HG03064 (cell line): ENCODE data around the gene NEU4.
"Not testable (repeated sequence)": the region's sequence is repeated elsewhere in the genome, so short reads cannot be mapped to it uniquely, and the experiment has no call there.

Source experiments
- ATAC-seq: cut with Tn5 transposase; IDR thresholded peaks from one replicate; pipeline ENCODE4 v1.9.1; 2021; ENCODE audit warnings: low read depth; ENCODE audit not compliant: unreplicated experiment

Gene NEU4

DNA sequence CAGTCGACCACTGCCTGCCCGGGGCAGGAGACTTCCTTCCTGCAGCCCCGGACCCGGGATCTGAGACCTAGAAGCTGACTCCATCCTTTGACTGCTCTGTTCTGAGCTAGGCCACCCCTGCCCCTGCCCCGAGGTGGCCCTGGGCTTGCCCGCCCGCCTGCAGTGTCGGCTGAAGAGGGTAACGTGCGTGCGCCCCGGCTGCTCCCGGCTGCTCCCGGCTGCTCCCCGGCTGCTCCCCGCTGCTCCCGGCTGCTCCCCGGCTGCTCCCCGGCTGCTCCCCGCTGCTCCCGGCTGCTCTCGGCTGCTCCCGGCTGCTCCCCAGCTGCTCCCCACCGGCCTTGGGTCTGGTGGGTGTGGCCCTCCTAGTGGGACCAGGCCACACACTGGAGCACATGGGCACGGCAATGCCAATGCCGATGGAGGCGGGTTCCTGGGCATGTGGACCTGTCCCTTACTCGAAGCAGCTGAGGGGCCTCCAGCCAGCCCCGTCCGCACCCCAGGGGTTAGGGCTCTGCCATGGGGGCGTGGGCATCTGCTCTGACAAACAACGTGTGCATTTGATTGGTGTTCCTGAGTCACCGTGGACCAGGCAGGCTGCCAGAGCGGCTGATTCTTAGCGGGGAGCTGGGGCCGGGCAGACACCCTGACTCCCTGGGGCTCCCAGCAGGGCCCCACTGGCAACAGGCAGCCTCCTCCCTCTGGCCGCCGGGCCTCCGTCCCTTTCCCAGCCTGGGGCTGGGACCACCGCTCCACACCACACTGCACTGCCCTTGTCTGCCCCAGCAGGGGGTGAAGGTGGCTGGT lies 34.4 kb upstream of the NEU4 start:
- ATAC-seq: no peak

DNA sequence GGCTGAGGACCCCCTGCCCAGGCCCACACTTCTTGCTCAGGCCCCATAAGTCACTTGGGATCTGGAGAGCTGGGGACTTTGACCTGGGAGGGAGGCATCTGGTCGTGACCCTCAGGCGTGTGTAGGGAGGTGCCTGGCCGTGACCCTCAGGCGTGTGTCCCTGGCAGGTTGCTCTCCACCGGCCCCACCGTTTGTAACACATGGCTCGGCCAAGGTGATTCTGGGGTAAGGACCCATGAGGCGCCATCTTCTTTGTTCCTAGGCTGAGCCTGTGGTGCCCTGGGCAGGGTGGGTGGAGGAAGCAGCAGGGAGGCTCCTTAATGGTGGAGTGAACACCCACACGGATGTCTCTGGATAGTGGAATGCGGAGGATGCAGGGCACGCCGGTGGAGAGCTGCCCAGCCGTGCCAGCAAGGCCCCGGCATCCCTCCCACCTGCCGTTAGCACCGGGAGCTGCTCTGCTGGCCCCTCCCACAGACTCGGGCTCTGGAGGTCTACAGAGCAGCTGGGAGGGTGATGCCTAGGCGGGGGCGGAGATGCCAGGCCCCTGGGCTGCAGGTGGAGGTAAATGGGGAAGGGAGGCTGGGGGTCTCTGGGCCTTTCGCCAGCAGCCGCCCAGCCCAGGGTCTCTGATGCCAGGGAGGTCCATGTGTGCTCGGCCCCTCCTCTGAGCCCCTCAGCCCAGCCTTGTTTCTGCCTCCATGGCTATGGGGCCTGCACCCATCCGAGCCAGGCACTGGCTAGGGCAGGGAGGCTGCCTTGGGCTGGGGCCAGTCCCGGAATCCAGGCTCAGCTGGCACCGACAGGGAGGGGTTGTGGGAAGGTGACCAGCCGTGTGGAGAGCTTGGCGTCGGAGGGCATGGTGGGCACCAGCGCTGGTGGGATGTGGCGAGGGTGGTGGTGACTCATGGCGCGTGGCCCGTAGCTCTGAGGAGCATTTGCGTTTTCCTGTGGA lies 33.5 kb upstream of the NEU4 start:
- no peak for ATAC-seq

DNA sequence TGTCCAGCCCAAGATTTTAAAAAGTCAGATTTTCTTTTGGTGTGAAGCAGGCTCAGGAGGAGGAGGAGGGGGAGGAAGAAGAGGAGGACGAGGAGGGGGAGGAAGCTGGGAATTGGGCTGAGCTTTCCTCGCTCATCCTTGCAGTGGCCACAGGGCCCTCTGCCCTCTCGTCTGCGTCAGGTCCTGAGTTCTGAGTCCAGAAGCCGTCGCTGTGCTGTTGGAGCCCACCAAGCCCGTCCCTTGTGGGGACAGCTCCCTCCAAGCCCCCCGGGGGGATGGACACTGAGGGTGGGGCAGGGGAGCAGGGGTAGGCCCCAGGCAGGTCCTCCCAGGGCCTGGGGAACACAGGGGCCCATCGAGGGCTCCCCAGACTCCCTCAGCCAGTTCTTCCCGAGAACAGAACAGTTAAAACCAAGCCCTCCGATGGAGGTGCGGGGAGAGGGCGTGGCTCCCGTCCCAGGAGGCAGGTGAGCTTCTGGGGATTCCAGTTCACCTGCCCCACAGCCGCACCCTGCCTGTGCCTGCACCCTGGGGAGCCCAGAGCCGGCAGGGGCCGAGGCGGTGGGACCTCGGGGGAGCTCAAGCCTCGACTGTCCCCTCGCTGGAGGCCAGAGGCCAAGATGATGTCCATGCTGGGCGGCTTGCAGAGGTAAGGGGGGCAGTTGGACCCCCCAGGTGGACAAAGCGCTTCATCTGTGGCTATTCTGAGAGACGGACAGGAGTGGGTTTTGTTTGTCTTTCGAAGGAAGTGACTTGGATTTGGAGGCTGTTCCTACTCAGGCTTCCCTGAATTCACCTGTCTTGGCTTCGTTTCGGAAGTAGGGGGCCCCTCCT lies 32.4 kb upstream of the NEU4 start, which contains the start of gene GAL3ST2:
Gene GAL3ST2, plus strand, starts transcription at position 487 of the 834 bp plus-strand sequence. Its CDS starts 134 bp downstream, at position 621.
- ATAC-seq: no peak

DNA sequence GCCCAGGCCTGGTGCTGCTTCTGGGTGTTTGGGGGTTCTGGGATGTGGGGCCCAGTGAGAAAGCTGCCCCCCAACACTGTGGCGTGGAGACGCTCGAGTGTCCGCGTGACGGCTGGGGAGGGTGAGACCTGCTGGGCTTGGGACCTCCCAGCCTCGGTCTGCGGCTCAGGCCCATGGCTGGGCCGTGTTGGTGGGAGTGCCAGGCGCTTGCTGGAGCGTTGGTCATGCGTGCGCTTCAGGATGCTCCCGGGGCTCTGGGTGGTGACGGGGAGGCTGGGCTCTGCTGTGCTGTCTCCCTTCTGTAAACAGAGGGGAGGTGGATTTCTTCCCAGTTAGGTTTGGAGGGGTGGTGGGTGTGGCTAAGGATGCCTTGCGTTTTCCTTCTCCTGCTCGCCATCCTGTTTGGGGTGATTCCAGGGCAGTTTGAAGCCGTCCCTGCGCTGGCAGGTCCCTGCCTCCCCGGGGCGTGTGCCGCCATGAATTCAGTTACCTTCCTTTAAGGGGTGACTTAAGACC lies 31.8 kb upstream of the NEU4 start:
- no peak for ATAC-seq

DNA sequence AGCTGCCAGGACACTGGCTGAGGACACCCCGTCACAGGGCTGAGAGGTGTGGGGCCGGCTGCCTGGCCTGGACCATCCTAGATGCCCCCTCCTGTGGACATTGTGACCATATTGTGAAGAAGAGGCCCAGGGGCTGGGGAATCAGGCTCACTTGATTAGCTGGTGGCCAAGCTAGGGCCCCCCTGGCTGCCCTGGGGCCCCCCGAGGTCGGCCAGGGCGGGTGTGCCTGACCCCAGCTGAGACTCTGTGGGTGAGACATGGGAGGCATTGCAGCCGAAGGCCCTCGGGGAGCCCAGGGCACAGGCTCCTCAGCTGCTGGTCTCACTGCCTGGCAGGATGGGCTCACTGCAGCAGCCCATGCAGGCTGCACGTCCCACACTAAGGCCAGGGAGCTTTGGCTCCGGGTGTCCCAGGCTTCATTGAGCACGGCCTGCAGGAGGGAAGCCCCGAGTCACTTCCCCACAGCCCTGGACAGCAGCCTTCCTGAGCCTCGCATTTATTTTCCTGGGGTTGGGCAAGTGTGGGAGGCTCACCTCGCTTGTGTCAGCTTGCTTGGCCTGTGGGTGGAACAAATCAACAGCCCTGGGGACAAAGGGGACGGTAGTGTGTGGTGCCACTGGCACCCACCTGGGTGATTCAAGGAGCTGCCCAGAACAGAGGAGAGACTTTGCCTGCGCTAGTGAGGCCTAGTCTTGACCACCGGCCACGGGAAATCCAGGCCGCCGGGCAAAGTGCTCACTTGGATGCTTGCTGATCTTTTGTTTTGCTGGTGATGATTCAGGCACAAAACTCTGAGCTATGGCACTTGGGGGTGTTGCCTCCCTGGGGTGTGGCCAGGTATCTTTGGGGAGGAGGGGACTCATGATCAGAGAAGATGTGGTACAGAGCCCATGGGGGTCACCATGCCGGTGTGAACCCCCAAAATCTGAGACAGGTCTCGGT lies 31.0 kb upstream of the NEU4 start:
- ATAC-seq: no peak

DNA sequence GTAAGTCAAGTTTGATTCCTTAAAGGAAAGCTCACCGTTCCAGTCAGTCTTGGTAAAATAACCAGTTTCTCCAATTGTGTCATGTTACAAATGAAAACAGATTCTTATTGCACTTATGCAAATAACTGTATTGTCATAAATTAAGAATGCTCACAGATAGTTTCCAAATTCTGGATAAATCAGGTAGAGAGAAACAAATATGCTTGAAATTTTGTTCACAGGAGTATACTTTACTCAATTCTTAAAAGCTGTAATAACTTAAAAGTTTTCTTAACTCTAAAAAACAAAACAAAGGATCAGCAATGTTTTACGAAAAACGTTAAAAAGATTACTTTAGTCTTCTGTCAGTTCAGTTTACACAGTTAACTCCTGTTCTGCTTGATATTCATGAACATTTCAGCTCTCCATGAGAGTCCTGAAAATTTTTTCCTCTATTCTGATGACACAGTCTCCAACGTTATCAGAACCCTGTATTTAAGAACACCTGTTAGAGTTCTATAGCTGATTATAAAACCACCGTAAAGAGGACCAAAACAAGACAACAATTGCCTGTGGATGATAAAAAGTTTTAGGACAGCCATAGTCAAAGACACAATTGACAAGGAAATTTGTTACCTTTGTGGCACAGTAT lies 27.9 kb upstream of the NEU4 start:
- no peak for ATAC-seq

DNA sequence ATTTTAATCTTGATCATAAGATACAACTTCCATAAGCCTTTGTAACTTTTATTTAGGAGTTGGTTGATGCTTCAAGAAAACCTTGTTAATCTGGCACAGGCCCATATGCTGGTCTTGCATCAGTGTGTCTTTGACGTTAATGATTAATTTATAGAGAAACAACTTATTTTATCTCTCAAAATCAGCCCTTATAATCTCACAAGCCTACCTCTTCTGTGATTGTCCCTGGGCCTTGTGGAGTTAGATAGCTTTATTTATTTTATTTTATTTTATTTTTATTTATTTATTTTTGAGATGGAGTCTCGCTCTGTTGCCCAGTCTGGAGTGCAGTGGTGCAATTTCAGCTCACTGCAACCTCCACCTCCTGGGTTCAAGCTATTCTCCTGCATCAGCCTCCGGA lies 26.9 kb upstream of the NEU4 start:
- not testable (repeated sequence) for ATAC-seq

DNA sequence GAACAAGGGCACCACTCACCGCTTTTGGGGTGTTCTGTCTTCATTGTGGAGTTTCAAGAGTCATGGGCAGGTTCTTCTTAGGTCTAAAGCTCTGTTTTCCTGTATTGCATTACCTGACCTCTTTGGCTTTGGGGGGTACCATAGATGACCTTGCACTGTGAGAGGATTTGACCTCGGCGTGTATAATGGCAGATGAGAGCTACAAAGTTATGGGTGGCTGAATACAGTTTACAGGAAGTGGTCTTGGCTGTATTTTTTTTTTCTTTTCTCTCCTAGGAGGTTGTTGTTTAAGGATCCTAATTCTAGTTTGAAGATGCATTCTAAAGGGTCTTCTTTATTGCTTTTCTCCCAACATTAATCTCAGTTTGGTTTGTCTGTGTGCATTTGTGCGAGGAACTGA lies 20.9 kb upstream of the NEU4 start:
- ATAC-seq: no peak

DNA sequence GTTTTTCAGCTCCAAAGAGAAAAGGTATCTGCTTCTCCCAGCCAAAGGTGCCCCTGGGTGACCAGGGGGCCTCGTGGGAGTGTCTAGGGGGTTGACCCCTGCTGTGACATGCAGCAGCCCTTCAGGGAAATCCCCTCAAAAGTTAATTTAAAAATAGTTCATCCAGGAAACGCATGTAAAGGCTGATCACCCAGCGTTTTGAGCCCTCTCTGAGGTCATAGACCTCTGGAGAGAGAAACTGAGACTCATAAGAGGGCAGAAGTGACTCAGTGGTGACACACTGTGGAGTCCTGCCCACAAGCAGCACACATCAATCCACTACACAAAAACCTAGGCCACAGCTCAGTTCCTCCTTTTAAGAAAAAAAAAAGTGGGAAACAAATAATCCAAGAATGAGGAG lies 20.4 kb upstream of the NEU4 start:
- ATAC-seq: no peak

DNA sequence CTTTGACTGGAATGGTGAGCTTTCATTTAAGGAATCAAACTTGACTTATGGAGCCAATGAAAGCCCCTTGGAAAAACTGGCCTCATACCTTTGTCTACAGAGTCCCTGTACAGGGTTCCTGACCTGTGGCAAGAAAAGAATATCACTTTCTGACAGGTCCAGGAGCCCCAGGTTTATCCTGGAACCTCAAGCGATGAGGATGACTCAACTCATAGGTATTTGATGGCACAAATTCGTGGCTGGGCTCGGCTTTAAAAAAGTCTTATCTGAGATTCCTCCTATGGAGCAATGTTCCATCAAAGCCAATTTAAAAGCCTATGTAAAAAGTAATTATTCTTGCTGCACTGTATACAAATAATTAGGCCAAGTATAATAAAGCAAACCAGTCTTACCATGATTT lies 17.6 kb upstream of the NEU4 start:
- not testable (repeated sequence) for ATAC-seq

DNA sequence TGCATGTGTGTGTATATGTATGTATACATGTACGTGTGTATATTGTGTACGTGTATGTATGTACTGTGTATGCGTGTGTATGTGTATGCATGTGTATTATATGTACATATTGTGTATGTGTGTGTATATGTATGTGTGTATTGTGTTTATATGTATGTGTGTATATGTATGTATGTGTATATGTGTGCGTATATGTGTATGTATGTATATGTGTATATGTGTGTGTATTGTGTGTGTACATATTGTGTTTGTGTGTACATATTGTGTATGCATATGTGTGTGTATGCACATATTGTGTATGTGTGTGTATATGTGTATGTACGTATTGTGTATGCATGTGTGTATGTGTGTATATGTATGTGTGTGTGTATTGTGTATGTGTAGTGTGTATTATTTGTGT lies 15.6 kb upstream of the NEU4 start:
- no peak for ATAC-seq

DNA sequence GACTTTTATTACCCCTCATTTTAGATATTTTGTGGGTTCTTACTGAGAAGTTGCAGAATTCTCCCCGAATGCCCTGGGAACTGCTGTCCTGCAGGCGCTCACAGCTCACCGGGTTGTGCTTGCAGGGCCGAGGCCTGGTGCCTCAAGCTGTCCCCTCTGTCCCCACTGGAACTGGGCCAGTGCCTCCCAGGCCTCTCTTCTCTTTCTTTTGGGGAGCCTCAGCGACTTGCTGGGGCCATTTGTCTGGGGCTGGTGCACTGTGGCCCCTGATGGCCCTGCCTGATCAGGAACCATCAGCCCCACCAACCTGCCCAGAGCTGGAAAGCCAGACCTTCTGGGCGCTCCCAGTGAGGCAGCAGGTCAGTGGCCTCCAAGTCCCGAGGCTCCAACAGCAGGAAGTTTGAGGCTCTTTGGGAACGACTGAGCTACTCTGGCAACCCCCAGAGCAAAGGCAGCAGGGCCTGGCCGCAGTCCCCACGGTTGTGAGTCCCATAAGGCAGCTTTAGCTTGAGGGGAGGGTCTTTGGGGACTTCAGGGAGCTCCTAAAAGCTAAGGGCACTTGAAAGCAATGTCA lies 14.7 kb upstream of the NEU4 start:
- no peak for ATAC-seq

DNA sequence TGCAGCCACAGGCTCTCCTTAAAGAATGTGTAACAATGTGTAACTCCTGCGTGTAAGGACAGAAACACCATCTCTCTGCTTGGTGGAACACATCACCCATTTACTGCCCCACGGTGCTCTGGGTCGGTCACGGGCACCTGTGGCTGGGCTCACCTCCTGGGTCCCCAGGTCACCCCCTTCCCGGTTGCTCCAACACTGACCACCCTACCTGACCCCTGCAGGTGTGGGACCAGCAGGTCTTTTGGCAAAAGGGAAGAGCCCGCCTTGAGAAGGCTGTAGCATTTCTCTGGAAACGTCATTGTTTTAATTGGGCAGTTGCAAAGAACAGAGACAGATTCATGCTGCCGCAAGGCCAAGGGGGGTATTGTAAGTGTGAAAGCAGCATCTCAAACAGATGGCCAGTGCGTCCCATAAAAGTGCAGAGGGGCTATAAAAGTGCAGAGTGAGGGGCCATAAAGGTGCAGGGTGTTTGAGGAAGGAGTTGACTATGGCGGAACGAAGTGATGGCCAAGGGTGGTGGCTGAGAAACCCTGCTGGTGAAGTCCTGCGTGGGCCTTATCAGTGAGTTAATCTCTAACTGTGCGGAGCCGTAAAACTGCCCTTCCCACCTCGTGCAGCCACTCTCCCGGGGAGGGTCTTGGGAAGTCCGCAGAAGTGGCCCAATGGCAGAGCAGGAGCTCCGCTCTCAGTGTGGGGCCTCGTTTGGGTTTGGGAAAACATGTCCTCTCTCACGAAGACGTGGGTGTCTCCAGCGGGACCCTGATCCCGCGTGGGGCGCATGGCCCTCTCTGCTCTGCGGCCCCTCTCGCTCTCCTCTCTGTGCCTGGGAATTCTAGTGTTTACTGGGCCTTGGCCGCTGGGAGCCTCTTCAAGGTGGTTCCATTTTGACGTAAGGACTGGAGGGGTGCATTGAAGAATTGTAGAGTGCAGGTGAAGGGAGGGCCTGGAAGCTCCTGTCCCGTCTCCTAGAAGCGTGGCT lies 13.7 kb upstream of the NEU4 start:
- no peak for ATAC-seq

DNA sequence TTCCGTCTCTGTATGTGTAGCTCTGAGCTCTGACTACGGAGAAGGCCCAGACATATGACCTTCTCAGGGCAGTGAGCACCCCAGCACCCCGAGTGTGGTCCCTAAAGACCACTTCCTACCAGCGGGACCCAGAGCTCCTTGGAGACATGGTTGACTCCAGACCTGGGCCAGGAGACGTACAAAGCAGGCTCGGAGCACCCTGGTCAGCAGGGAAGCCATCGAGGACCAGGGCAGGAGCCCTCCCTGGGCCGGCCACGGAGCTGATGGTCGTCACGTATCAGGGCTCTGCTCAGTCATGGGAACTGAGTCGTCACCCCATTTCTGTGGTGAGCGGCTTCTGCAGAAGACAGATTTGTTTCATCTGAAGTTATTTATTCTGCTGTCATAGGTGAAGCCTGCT lies 12.8 kb upstream of the NEU4 start:
- no peak for ATAC-seq

DNA sequence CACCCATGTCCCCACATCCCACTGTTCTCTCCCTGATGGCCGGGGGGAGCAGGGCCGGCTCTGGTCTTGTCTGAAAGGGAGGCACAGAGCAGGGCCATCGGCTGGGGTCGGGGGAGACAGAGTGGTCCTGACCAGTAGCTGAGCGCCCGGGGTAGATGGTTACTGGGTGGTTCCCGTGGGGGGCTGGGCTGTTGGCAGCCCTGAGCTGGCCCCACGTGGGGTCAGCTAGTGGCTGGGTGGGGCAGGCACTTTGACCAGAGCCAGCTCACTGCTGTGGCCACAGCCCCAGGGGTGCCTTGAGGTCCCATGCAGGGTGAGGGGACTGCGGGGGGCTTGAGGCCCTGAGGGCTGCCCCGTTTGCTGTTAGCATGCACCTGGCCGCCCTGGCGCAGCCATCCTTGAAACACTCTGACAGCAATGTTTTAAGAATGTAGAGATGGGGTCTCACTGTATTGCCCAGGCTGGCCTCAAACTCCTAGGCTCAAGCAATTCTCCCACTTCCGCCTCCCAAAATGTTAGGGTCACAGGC lies 12.3 kb upstream of the NEU4 start:
- ATAC-seq: no peak

DNA sequence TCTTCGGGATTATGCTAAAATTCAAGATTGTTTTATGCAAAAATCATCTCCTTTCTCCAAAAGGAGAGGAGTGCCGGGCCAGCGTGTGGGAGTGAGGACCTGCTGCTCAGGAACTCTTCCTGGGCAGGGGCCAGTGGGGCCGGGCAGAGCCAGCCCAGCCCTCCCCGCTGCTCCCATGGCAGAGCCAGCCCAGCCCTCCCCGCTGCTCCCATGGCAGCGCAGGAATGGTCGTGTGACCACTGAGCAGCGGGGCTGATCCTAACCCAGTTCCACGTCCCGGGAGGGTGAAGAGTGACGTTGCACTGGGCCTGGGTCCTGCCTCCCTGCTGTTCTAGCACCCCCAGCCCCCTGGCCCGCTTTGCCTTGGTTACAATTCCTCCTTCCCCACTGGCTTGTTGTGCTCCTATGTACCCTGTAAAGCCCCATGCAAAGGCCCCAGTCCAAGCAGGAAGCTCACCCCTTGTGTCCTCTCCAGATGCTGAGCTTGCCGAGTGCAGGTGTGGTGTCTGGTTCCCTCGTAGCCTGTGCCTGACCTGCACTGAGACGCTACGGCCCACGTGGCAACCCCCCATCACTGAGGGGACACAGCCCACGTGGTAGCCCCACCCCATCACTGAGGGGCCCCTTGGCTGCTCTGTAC lies 11.4 kb upstream of the NEU4 start:
- ATAC-seq: no peak
